Measurements from ENCODE around the gene LMAN1L. TPM values are rescaled to one million over a fixed set of nuclear protein-coding genes. Genes with fewer than 3 reads are reported as not detected.

The LMAN1L gene
- total and polyA plus RNA-seq, 2 donors: 0.41 TPM; not detected in 1

GRCh38 chr15:74837482-74838136 is 25.0 kb downstream of the LMAN1L start:
- Histone ChIP-seq H3K9me3 (ENCODE audit: control insufficient read depth in 2 of 2, insufficient read depth in 1 of 2, low read length in 1 of 2) (no peaks in the 10 kb centered on the region), H3K4me3 (ENCODE audit: low read length in 2 of 2) (no peak overlapping the region), H3K27me3 (ENCODE audit: control insufficient read depth in 2 of 2, insufficient read depth in 1 of 2, low read length in 1 of 2) (no peaks in the 10 kb centered on the region), H3K4me1 (ENCODE audit: control insufficient read depth in 2 of 2, insufficient read depth in 2 of 2, low read length in 2 of 2) (peaks cover 7 to 8% of the 10 kb centered on the region in 2 donors), H3K36me3 (ENCODE audit: control insufficient read depth in 2 of 2, insufficient read depth in 2 of 2, low read length in 1 of 2) (peaks cover 0 to 17% of the 10 kb centered on the region in 2 donors), H3K27ac (ENCODE audit: low read depth in 1 of 2, low read length in 1 of 2) (no peak overlapping the region)
- WGBS: 89% methylated on average over 15 of the region's 15 CpGs
- DNase-seq (ENCODE audit: low read depth in 6 of 9, low spot score in 9 of 9): no peak

DNA sequence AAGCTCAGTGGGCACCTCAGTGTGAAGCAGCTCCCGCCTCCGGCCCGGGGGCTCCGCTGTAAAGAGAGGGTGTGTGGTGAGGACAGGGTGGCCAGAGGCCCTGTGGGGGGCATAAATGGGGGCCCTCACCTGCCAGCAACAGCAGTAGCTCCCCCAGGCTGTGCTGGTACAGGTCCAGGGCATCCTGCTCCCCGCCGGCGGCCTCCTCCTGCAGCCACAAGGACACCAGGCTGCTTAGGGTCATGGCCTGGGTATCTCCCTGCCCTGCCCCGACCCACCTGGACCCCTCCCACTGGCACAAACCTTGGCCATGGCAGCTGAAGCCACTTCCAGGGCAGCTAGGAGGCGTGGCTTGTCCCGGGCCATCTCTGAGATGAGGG is 25.5 kb downstream of the LMAN1L start:
- H3K9me3 ChIP-seq (ENCODE audit: control insufficient read depth in 2 of 2, insufficient read depth in 1 of 2, low read length in 1 of 2): no peaks in the 10 kb centered on the region
- H3K4me3 ChIP-seq (ENCODE audit: low read length in 2 of 2): no peak overlapping the region
- DNase-seq (ENCODE audit: low read depth in 6 of 9, low spot score in 9 of 9): no peak
- H3K27me3 ChIP-seq (ENCODE audit: control insufficient read depth in 2 of 2, insufficient read depth in 1 of 2, low read length in 1 of 2): no peaks in the 10 kb centered on the region
- 97% methylated on average over 10 of the region's 10 CpGs for WGBS
- H3K27ac ChIP-seq (ENCODE audit: low read depth in 1 of 2, low read length in 1 of 2): no peak overlapping the region
- H3K4me1 ChIP-seq (ENCODE audit: control insufficient read depth in 2 of 2, insufficient read depth in 2 of 2, low read length in 2 of 2): peaks cover 7 to 10% of the 10 kb centered on the region in 2 donors
- peaks cover 0 to 17% of the 10 kb centered on the region in 2 donors for H3K36me3 ChIP-seq (ENCODE audit: control insufficient read depth in 2 of 2, insufficient read depth in 2 of 2, low read length in 1 of 2)

DNA sequence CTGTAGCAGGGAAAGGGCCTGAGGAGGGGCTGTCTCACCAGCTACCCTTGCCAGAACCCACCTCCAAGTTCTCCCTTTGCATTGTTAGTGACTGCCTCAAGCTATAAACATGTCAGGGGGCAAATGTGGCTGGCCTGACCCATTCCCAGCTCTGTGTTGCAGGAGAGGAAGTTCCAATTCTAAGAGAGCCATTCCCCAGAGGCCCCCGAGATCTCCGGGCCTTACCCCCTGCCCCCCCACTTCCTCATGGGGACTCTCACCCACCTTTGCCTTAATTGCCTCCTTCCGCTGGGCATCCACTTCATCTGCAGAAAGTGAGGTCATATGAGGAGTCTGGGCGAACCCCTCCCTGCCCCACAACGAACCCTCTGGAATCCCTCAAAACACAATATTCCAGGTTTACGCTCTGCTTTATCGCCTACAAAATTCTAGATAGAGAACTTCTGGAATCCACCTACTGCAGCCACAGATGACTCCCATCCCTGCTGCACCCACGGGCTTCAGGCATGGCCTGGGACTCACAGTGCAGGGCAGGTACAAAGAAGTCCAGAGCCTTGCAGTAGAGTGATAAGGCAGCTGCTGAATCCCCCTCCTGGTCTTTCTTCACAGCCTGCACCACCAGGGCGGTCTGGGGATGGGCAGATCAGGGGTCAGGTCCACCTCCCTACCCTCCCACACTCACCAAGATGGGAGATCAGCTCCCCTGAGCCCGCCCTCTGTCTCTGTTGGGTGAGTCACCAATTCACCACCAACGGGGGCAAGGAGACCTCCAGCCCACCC is 26.3 kb downstream of the LMAN1L start:
- DNase-seq (ENCODE audit: low read depth in 6 of 9, low spot score in 9 of 9): no peak
- WGBS: 97% methylated on average over 11 of the region's 11 CpGs
- H3K36me3 ChIP-seq (ENCODE audit: control insufficient read depth in 2 of 2, insufficient read depth in 2 of 2, low read length in 1 of 2): peaks cover 0 to 17% of the 10 kb centered on the region in 2 donors

GRCh38 chr15:74839526-74840395 is 27.1 kb downstream of the LMAN1L start:
- H3K27ac ChIP-seq (ENCODE audit: low read depth in 1 of 2, low read length in 1 of 2): no peak overlapping the region
- peaks cover 5 to 17% of the 10 kb centered on the region in 2 donors for H3K36me3 ChIP-seq (ENCODE audit: control insufficient read depth in 2 of 2, insufficient read depth in 2 of 2, low read length in 1 of 2)
- H3K9me3 ChIP-seq (ENCODE audit: control insufficient read depth in 2 of 2, insufficient read depth in 1 of 2, low read length in 1 of 2): no peaks in the 10 kb centered on the region
- H3K27me3 ChIP-seq (ENCODE audit: control insufficient read depth in 2 of 2, insufficient read depth in 1 of 2, low read length in 1 of 2): no peaks in the 10 kb centered on the region
- DNase-seq (ENCODE audit: low read depth in 6 of 9, low spot score in 9 of 9): no peak
- WGBS: 96% methylated on average over 31 of the region's 31 CpGs
- no peak overlapping the region for H3K4me3 ChIP-seq (ENCODE audit: low read length in 2 of 2)
- H3K4me1 ChIP-seq (ENCODE audit: control insufficient read depth in 2 of 2, insufficient read depth in 2 of 2, low read length in 2 of 2): peaks cover 7 to 23% of the 10 kb centered on the region in 2 donors

More for the DNA sequence above, 26.3 kb downstream of the LMAN1L start:
- Histone ChIP-seq H3K4me3 (ENCODE audit: low read length in 2 of 2) (no peak overlapping the region), H3K4me1 (ENCODE audit: control insufficient read depth in 2 of 2, insufficient read depth in 2 of 2, low read length in 2 of 2) (peaks cover 7 to 17% of the 10 kb centered on the region in 2 donors), H3K9me3 (ENCODE audit: control insufficient read depth in 2 of 2, insufficient read depth in 1 of 2, low read length in 1 of 2) (no peaks in the 10 kb centered on the region), H3K27ac (ENCODE audit: low read depth in 1 of 2, low read length in 1 of 2) (no peak overlapping the region), H3K27me3 (ENCODE audit: control insufficient read depth in 2 of 2, insufficient read depth in 1 of 2, low read length in 1 of 2) (no peaks in the 10 kb centered on the region)

- Histone ChIP-seq H3K36me3 (ENCODE audit: control insufficient read depth in 2 of 2, insufficient read depth in 2 of 2, low read length in 1 of 2) (peaks cover 14 to 24% of the 10 kb centered on the region in 2 donors), H3K4me3 (ENCODE audit: low read length in 2 of 2) (no peak overlapping the region)
Measured at GRCh38 chr15:74840851-74841775, 28.5 kb downstream of the LMAN1L start.

DNA sequence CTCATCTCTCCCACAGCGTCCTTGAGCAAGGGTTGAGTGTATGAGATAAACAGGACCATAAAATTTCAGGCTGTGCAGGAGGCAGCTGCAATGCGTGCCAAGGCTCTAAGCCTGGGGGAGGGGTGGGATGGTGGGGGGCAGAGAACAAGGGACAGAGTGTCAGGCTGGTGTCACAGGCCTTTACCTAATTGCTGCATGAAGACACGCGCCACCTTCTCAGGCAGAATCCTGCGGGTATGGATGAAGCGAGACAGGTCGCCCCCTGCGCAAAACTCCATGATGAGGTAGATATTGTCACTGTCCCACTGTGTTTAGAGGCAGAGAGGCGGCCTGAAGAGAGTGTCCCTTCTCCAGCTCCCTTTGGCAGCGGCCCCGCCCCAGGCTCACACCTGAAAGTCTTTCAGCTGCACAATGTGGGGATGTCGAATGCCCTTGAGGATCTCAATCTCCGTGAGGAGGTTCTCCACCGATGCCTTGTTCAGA is 29.3 kb downstream of the LMAN1L start:
- 96% methylated on average over 14 of the region's 14 CpGs for WGBS
- Histone ChIP-seq H3K27ac (ENCODE audit: low read depth in 1 of 2, low read length in 1 of 2) (no peak overlapping the region), H3K27me3 (ENCODE audit: control insufficient read depth in 2 of 2, insufficient read depth in 1 of 2, low read length in 1 of 2) (no peaks in the 10 kb centered on the region), H3K36me3 (ENCODE audit: control insufficient read depth in 2 of 2, insufficient read depth in 2 of 2, low read length in 1 of 2) (peaks cover 17 to 20% of the 10 kb centered on the region in 2 donors), H3K4me3 (ENCODE audit: low read length in 2 of 2) (peak overlapping the region in 1 of 2 donors; percentile 95), H3K9me3 (ENCODE audit: control insufficient read depth in 2 of 2, insufficient read depth in 1 of 2, low read length in 1 of 2) (no peaks in the 10 kb centered on the region), H3K4me1 (ENCODE audit: control insufficient read depth in 2 of 2, insufficient read depth in 2 of 2, low read length in 2 of 2) (peaks cover 7 to 32% of the 10 kb centered on the region in 2 donors)
- no peak for DNase-seq (ENCODE audit: low read depth in 6 of 9, low spot score in 9 of 9)

More at GRCh38 chr15:74840851-74841775, 28.5 kb downstream of the LMAN1L start:
- Histone ChIP-seq H3K27ac (ENCODE audit: low read depth in 1 of 2, low read length in 1 of 2) (no peak overlapping the region), H3K9me3 (ENCODE audit: control insufficient read depth in 2 of 2, insufficient read depth in 1 of 2, low read length in 1 of 2) (no peaks in the 10 kb centered on the region), H3K27me3 (ENCODE audit: control insufficient read depth in 2 of 2, insufficient read depth in 1 of 2, low read length in 1 of 2) (no peaks in the 10 kb centered on the region), H3K4me1 (ENCODE audit: control insufficient read depth in 2 of 2, insufficient read depth in 2 of 2, low read length in 2 of 2) (peaks cover 7 to 32% of the 10 kb centered on the region in 2 donors)
- WGBS: 98% methylated on average over 9 of the region's 9 CpGs
- no peak for DNase-seq (ENCODE audit: low read depth in 6 of 9, low spot score in 9 of 9)

DNA sequence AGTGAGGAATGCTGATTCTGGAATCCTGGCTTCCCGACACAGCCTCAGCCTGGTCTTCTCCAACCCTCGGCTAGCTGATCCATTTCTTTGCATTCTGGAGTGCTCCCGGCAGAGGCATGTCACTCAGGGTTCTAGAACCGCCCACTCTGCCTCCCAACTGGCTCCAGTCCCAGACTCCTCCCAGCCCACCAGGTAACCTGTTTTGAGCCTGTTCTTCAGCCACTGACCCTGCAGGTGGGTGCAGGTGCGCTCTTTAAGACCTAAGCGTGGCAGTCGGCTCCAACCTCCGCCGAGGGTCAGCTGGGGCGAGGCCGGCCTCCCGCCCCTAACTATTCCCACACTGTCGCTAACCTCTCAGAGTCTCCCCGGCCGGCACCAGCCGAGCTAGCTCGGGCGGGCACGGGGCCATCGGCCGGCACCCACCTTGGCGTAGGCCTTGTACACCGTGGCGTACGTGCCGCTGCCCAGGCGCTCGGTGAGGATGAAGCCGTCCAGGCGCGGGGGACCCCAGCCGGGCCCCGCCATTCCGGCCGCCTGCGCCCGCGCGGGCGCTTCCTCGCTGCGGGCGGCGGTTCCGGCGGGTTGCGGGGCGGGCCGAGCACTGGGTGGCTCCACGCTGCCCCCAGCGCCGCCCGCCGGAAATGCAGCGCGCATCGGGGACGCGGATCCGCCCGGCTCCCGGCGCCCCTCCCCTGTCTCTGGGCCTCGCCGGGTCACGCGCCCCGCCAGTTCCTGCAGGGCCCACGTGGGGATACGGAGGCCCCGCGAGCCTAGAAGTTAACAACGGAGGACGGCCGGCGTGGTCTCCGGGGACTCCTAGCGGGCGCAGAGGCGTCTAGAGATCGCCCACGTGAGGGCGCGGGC is 30.2 kb downstream of the LMAN1L start, which contains the start of gene ULK3:
ULK3 (minus strand) TSS at position 576 of the 864 bp plus-strand sequence; CDS start at position 525, 51 bp downstream.
- Histone ChIP-seq H3K4me1 (ENCODE audit: control insufficient read depth in 2 of 2, insufficient read depth in 2 of 2, low read length in 2 of 2) (peaks cover 7 to 32% of the 10 kb centered on the region in 2 donors), H3K4me3 (ENCODE audit: low read length in 2 of 2) (peak within 1 kb of the TSS; percentile 87 to 95), H3K27ac (ENCODE audit: low read depth in 1 of 2, low read length in 1 of 2) (peak within 1 kb of the TSS; percentile 61 to 75), H3K27me3 (ENCODE audit: control insufficient read depth in 2 of 2, insufficient read depth in 1 of 2, low read length in 1 of 2) (no peaks in the 10 kb centered on the region), H3K9me3 (ENCODE audit: control insufficient read depth in 2 of 2, insufficient read depth in 1 of 2, low read length in 1 of 2) (no peaks in the 10 kb centered on the region), H3K36me3 (ENCODE audit: control insufficient read depth in 2 of 2, insufficient read depth in 2 of 2, low read length in 1 of 2) (peaks cover 24 to 26% of the 10 kb centered on the region in 2 donors)
- under 1% methylated on average over 84 of the region's 84 CpGs for WGBS
- peak; percentile 48 to 93 (median 81) for DNase-seq (ENCODE audit: low read depth in 6 of 9, low spot score in 9 of 9)

Data from thymus (tissue), 11 donors.